ENCODE measurements around the gene CHST11. TPM values are rescaled to one million over a fixed set of nuclear protein-coding genes. Genes with fewer than 3 reads are reported as not detected.

Gene CHST11
- total and polyA plus RNA-seq, 4 donors = 0.57 to 11.1 (median 3.7) TPM

DNA sequence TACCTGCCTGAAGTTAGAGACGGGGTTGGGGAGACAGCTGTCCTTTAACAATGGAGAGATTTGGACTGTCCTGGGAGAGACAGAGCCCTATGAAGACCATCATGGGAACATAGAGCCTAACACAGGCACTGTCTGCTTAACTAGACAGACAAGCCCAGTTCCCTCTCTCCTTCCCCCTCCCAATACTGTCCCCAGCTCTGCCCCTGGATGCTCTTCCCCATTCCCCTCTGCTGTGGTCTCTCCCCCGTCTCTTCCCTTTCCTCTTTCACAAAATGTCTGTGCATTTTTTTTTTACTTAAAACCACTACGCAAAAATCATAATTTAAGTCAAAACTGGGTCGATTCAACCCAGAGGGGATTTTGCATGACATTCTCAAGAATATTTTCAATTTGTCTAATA, 232.9 kb downstream of the CHST11 start:
- H3K4me1 ChIP-seq (ENCODE audit: control insufficient read depth in 4 of 4, insufficient read depth in 4 of 4, low read length in 3 of 4) = no peaks in the 10 kb centered on the region

GRCh38 chr12:104691721-104692556, 235.2 kb downstream of the CHST11 start:
- Histone ChIP-seq H3K27me3 (ENCODE audit: control insufficient read depth in 4 of 4, insufficient read depth in 4 of 4, low read length in 3 of 4) (no peaks in the 10 kb centered on the region), H3K36me3 (ENCODE audit: control insufficient read depth in 4 of 4, insufficient read depth in 3 of 4, low read depth in 1 of 4, low read length in 3 of 4) (no peaks in the 10 kb centered on the region), H3K9me3 (ENCODE audit: control insufficient read depth in 4 of 4, low read length in 3 of 4) (peaks cover 0 to 1% (median 0%) of the 10 kb centered on the region in 4 donors), H3K9ac (ENCODE audit: low read depth in 1 of 2, low read length in 2 of 2) (no peak overlapping the region), H3K4me3 (ENCODE audit: low read depth in 1 of 3, low read length in 3 of 3) (no peak overlapping the region), H3K27ac (ENCODE audit: low read depth in 1 of 2, low read length in 2 of 2) (no peak overlapping the region), H3K4me1 (ENCODE audit: control insufficient read depth in 4 of 4, insufficient read depth in 4 of 4, low read length in 3 of 4) (no peaks in the 10 kb centered on the region)
- no peak for DNase-seq (ENCODE audit: low spot score)
- 86% methylated on average over 19 of the region's 19 CpGs for WGBS
- TF ChIP-seq CTCF (IDR thresholded peaks at IDR 0.05; ENCODE audit: low read depth, low read length, missing input control) = no peak
- TF ChIP-seq FOXA2 (IDR thresholded peaks at IDR 0.05) = no peak
- no peak for TF ChIP-seq RXRA (IDR thresholded peaks at IDR 0.05)
- TF ChIP-seq FOXA1 (IDR thresholded peaks at IDR 0.05) = no peak
- TF ChIP-seq, protein P1, sequence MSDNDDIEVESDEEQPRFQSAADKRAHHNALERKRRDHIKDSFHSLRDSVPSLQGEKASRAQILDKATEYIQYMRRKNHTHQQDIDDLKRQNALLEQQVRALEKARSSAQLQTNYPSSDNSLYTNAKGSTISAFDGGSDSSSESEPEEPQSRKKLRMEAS (IDR thresholded peaks at IDR 0.05) = no peak
- TF ChIP-seq HNF4A (conservative IDR thresholded peaks at IDR 0.05) = no peak
- no peak for TF ChIP-seq SP1 (IDR thresholded peaks at IDR 0.05)
- TF ChIP-seq, protein P2, sequence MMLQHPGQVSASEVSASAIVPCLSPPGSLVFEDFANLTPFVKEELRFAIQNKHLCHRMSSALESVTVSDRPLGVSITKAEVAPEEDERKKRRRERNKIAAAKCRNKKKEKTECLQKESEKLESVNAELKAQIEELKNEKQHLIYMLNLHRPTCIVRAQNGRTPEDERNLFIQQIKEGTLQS (IDR thresholded peaks at IDR 0.05) = no peak
- TF ChIP-seq, protein P3, sequence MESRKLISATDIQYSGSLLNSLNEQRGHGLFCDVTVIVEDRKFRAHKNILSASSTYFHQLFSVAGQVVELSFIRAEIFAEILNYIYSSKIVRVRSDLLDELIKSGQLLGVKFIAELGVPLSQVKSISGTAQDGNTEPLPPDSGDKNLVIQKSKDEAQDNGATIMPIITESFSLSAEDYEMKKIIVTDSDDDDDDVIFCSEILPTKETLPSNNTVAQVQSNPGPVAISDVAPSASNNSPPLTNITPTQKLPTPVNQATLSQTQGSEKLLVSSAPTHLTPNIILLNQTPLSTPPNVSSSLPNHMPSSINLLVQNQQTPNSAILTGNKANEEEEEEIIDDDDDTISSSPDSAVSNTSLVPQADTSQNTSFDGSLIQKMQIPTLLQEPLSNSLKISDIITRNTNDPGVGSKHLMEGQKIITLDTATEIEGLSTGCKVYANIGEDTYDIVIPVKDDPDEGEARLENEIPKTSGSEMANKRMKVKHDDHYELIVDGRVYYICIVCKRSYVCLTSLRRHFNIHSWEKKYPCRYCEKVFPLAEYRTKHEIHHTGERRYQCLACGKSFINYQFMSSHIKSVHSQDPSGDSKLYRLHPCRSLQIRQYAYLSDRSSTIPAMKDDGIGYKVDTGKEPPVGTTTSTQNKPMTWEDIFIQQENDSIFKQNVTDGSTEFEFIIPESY (IDR thresholded peaks at IDR 0.05) = no peak
- no peak for TF ChIP-seq NR2F2 (IDR thresholded peaks at IDR 0.05)
- no peak for TF ChIP-seq TAF1 (conservative IDR thresholded peaks at IDR 0.05)

More for the DNA sequence above, 232.9 kb downstream of the CHST11 start:
- Histone ChIP-seq H3K4me3 (ENCODE audit: low read depth in 1 of 3, low read length in 3 of 3) (no peak overlapping the region), H3K9me3 (ENCODE audit: control insufficient read depth in 4 of 4, low read length in 3 of 4) (peaks cover 0 to 1% (median 0%) of the 10 kb centered on the region in 4 donors), H3K36me3 (ENCODE audit: control insufficient read depth in 4 of 4, insufficient read depth in 3 of 4, low read depth in 1 of 4, low read length in 3 of 4) (no peaks in the 10 kb centered on the region), H3K27ac (ENCODE audit: low read depth in 1 of 2, low read length in 2 of 2) (no peak overlapping the region), H3K27me3 (ENCODE audit: control insufficient read depth in 4 of 4, insufficient read depth in 4 of 4, low read length in 3 of 4) (no peaks in the 10 kb centered on the region), H3K9ac (ENCODE audit: low read depth in 1 of 2, low read length in 2 of 2) (no peak overlapping the region)
- 84% methylated on average over 4 of the region's 4 CpGs for WGBS
- no peak for DNase-seq (ENCODE audit: low spot score)
- TF ChIP-seq REST (IDR thresholded peaks at IDR 0.05) (no peak), HNF4G (IDR thresholded peaks at IDR 0.05) (no peak), JUND (IDR thresholded peaks at IDR 0.05) (no peak)
- TF ChIP-seq, protein P2 (IDR thresholded peaks at IDR 0.05) = no peak
- TF ChIP-seq, protein P1 (IDR thresholded peaks at IDR 0.05) = no peak

Data from liver (tissue), 9 donors.